Activated gamma-delta T cell (primary cell): Measurements from ENCODE around the gene NEDD4L.

Experiments used
- DNase-seq: peaks from one replicate; lab custom pipeline; 2025; lab: John Stamatoyannopoulos, UW

NEDD4L gene

DNA sequence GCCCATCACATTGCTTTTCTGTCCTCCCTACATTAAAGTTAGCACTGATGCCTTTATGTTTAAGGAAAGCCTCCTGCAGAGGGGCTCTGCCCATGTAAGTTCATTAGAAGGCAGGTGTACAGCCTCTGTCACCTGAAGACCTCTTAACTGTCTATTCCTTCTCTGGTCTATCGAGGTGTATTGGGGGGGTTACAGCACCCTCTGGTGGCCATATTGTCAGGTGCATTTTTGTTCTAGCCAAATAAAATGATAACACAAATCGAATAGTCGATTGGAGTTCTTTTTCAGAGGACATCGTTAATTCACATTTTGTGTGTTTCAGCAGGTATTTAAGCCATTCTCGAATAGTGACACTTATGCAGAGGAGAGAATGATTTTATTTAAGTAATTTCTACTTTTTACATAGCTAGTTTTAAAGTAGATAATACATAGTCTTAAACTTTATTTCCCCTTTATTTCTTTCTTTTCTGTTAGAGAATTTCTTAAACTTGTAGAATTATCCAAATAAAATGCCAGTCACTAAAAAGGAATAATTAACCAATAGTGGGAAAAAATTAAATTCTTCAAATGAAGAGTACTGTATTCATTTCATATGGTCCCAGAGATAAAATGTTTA, 136.8 kb downstream of the NEDD4L start:
- no peak for DNase-seq

DNA sequence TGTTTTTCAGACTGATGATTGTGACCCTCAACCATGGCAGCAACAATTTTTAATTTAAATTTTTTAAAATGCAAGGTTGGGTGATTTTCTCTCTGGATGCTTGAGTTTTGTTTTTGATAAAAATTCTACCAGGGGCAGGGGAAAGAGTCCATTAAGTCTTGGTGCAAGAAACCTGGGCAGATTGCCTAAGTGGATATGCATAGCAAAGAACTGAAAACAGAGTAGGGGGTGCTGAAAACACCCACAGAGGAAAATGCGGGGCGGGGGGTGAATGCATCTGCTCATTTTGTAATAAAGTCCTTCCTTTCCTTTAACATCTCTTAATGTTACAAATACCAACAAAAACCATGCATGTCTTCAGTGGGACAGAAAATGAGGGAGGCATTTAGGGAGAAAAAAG, 138.0 kb downstream of the NEDD4L start:
- no peak for DNase-seq

DNA sequence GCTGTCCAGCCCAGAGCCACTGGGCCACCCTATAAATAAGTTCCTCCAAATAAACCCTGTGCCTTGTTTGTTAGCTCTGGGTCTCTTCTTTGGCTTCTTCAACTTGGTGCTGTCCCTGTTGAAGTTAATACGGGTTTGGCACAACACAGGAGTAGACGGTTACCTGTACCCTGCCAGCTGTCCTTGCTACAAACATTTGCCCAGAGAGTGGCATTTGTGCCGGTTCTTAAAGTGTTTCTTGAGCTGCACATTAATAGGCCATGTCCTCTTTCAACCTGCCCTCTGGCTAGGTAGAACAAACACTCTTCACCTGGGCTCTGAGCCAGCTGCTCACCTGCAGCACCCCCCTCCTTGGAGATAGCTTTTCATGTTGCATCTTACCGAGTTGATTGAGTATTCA, 139.2 kb downstream of the NEDD4L start:
- DNase-seq = no peak

DNA sequence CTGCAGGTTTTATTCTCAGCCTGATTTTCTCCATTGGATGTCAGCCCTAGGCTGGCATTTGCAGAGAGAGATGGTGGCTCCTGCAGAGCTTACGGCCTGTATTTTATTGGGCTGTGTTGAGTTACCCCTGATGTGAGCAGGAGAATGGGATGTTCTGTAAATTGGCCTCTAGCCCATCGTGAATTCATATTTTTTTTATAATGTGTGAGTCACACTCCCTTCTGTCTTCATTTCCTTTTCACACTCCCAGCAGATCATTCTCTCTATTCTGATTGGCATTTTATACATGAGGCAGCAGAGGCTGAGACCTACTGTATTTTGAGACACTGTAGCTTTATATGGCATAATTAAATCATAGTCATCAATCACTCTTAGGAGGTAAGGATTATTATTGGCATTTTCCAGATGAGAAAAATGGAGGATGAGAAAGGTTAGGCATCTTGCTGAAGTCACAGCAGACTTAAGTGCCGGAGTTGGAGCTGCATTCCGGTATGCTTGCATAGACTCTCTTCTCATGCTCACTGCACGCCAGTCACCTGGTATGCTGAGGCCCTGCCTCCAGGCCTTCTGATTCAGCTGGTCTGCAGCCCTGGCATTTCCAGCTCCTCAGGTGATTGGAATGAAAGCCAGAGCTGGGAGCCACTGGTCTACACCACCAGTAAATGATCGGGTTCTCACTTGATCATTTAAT, 142.4 kb downstream of the NEDD4L start:
- DNase-seq = no peak

DNA sequence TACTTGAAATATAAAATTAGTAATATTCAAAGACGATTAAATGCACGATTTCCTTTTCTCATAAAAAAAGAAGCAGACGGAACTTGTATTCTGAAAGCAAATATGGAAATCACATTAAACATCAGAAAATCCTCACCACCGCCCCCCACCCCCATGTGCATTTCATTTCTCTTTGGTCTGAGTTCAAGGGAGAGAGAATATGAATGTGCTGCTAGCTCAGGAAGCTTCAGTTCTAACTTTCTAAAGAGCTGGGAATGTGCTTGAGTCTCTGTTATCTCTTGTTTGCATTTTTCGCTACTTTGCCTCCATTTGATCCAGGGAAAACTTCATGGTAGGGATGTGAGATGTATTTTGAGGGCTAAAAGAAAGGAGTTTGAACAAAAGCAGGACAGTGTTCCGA, 143.6 kb downstream of the NEDD4L start:
- DNase-seq = no peak

DNA sequence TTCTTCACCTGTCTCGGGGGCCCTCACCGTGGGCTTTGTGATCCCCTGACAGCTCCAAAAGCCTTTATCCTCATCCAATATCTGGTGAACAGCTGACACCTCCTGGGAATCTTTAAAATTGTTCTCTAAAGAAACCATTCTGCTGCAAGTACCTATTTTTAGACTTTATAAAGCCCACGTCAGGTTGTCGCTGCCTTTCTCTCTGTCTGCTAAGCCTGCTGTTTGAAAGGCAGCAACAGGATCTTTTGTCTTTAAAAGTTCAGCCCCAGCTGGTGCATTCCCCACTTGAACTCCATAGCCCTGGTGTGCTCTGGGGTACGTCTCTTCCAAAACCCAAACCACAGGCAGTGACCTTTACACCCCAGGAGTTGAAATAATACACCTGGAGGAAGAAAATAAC, 145.0 kb downstream of the NEDD4L start:
- no peak for DNase-seq

DNA sequence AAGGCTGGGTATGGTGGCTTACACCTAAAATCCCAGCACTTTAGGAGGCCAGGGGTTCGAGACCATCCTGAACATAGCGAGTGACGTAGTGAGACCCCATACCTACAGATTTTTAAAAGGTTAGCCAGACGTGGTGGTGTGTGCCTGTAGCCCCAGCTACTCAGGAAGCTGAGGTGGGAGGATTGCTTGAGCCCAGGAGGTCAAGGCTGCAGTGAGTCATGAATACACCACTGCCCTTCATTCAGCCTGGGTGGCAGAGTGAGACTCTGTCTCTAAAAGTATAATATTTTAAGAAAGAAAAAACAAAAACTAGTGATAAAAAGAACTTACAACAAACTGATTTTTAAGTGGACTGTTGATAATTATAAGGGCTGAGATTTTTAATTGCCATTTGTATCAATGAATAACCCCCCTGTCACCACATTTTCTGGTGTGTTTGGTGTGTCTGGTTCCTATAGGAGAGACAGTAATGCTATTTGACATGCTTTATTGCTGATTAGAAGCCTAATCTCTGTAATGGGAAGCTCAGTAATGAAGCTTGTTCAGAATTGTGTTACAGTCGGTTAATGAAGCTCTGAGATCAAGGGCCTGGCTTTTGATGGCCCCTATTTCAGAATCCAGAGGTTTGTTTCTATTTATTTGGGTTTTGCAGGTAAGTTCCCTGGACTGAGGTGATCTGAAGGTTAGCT, 147.0 kb downstream of the NEDD4L start:
- no peak for DNase-seq

DNA sequence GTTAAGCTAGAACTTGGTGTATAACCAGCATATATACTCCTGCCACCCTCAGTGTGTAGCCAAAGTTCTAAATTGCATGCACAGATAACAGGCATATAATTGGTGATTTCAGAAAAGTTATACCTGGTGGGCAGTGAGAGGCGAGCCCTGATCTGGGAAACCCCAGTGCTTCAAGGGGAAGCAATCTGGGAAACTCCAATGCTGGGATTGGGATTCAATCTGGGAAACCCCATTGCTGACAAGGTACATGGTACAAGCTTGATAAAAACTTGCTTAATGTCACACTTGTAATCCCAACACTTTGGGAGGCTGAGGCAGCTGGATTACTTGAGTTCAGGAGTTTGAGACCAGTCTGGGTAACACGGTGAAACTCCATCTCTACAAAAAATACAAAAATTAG, 147.6 kb downstream of the NEDD4L start:
- no peak for DNase-seq

DNA sequence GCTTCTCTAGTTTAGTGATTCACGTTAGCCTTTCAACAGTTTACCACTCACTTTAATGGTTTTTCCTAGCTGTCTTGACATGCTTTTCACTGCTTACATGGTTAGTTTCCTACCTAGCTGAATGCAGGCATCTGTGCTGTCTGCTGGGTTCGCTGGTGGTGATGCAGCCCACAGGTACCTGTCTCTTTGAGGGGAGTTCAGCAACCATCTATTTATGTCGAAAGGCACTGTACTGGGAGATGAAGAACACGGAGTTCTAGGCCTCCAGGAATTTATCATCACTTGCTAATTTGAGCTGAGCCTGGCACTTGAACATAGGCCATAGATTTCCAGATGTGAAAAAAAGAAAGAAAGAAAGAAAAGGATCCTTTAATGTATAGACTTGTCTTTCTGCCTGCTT, 148.5 kb downstream of the NEDD4L start:
- no peak for DNase-seq

DNA sequence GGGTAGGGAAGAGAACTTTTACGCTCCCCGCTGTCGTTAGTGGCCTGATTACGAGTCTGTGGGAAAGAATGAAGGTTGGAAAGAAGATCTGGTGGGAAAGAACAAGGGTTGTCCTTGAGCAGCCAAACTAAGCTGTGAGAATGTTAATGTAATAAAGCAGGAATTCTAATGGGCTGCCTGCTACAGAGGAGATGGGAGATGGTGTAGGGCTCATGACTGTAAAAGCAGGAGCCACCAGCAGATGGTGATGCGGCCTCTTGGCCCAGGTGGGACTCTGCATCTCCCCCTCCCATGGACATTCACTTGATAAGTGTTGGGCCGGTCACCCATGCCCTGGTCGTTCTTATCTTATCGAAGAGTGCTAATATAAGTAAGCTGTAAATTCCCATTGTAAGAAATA, 150.0 kb downstream of the NEDD4L start:
- no peak for DNase-seq

DNA sequence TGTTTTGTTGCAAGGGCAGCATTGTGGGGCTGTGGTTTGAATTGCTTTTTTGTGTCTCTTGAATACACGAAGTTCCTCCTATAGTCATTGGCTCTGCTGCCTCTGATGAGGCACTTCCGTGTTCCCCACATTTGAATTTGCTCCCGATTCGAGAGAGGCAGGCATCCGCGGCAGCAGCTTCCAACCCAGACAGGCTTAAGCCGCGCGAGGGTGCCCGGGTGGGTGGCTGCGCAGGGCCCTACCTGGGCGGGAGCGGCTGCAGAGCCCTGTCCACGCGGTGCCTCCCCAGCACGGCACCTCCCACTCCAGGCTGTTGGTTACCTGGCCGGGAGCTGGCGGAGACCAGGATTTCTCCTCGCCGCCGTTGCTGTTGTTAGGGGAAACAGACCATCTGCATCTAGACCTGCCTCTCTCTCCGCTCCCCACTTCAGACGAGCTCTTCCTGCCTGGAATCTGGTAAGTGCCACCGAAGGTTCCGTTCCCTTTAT, 151.3 kb downstream of the NEDD4L start:
- DNase-seq = no peak

DNA sequence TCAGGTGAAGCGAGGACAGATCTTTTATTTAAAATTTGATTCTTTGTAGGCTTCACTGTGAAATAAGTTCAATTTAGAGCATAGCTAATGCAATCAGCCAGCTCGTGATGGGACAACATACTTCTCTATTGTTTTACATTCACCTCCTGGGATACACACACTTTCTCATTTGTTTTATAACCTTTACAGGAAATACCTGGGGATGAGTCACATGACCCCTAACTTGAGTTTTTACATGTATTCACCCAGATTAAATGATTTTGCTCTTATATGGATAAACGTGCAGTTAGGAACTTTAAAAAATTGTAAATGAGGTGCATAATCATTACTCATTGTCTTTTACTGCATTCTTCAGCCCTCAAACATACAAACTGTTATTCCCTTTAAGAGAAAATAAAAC, 152.1 kb downstream of the NEDD4L start:
- no peak for DNase-seq

DNA sequence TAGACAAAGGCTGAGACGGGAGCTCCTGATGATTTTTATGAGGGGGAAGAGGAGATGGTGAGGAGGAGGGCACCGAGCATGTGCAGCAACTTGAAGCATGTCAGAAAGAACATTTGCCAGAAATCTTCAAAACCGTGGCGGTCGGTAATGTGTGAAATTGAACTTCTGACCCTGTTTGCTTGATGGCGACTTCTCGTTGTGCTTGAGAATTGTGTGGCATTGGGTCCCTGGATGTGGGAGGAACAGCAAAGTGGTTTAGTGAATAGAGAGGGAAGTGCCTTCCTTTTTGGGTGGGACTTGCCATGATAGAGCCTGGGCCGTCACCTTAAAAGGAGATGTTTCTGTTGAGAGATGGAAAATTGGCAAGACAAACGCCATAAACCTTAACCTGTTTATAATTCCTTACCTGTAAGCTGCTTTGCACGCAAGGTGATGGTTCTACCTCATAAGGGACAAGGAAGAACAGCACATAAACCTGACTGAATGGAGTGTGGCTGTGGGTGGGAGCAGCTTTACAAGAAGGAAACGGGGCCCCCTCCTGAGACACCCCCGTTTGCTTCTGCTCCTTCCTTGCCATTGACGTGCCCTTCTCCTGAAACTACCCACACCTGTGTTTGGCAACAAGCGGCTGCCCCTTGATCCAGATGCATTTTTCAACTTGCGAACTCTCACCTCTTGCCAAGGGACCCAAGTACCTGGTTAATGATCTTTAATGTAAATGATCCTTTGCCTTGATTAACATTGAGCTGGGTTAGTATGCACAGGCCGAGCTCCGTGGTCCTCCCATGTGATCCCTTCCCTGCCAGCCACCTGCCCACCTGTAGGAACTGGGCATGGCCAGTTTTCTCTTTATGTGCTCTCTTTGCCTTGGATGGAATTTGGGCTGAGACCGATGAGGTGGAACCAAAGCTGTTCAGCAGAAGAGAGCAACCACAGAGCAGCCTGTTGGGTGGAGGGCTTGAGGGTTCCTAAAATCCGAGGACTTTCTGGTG, 153.2 kb downstream of the NEDD4L start:
- DNase-seq = no peak

DNA sequence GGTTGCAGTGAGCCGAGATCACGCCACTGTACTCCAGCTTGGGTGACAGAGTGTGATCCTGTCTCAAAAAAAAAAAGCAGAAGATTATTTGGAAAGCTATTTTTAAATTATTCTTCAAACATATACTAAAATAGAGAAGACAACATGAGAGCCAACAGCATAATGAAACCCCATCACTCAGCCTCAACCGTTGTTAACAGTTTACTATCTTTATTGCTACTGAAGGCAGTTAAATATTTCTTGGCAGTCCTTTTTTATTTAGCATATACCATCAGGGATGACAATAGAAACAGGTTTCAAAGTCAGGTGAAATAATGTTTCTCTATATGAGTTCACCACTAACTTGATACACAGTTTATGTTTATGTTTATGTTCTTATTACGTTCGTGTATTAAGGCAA, 157.2 kb downstream of the NEDD4L start:
- no peak for DNase-seq

DNA sequence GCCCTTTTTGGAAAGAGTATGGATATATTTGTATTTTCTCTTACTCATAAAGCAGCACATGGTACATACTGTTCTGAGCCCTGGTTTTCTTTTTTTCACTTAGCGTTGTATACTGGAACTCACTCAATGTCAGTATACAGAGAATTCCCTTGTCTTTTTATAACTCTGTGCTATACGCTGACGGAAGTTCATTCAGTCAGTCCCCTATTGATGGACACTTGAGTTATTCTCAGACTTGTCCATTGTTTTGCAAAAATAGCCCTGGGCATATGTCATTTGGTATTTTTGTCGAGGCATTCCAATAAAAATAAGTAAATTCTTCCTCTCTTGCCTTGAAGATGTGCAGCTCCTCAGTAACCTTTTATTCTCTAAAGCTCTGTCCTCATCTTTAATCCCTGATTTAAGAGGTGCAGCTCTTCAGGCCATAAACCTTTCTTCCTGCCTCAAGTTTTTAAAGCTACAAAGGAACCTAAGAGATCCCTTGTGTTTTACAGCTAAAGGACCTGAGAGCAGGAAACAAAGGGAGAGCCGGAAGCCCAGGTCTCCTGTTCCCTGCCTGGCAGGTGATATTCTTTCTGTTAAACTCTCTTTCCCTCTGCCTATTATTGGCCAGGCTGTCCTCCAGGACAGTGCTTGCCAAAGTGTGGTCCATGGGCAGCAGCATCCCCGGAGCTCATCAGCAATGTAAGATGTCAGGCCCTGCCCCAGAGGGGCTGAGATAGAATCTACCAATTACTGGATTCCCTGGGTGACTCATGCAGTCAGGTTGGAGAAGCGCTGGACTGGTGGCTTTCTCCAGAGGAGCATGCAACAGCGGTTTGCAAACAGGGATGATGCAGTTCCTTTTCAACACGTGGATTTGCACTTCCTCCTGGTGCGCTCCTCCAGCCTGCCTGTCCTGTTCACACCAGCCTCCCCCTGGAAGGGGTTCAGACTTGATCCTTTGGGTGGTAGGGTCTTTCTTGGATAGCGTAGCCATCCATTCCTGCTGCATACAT, 158.0 kb downstream of the NEDD4L start:
- DNase-seq = no peak

DNA sequence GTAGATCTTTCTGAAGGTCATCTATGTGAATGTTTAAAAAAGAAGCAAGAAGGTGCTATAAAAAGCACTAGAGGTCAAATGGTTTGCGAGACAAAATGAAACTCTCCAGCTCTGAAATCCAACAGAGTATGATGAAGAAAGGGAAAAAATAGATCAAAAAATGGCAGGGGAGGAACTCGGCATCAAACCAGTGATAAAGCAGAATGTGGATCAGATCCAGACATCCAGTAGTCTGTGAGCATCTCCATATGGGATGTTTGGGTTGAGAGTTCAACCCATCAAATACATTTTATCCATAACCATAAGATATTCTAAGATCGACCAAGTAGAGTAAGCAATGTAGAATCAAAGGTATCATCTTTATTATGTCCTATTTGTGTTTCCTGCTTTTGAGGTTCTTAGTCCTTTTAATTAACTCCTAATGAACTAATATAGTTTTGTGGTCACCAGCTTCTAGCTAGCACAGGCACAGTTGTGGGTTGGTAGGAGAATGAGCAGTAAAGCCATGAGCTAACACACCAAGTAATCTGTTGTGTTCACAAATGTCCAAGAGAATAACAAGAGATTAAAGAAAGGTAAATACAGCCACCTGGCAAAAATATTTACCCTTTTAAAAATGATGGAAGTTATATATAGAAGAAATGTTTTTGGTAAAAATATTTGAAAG, 160.9 kb downstream of the NEDD4L start:
- no peak for DNase-seq

DNA sequence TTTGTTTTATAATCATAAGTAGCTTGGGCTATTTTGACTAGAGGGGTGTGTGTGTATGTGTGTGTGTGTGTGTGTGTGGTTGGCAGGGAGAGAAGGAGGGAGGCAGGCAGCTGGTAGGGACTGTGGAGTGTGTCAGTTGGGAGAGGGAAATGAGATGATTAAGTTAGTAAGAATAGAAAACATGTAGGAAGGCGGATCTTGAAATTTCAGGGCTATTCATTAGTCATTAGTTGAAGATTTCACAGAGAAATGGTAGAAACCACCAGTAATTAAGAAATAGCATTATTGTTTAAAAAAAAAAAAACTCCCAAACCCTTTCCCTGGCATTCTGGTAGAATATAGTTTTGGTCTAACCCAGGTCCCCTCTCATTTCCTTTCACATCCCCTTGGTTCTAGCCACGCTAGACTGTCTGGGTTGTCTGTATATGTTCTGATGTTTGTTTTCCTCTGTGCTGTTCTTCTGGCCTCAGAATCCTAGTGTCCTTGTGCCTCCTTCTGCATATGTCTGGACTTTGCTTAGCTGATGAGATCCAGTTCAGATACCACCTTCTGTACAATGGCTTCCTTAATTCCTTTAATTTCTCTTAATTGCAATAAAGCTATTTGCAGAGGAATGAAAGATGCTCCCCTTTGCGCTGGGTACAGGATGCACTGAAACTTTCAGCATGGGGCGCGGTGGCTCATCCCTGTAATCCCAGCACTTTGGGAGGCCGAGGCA, 161.6 kb downstream of the NEDD4L start:
- no peak for DNase-seq

DNA sequence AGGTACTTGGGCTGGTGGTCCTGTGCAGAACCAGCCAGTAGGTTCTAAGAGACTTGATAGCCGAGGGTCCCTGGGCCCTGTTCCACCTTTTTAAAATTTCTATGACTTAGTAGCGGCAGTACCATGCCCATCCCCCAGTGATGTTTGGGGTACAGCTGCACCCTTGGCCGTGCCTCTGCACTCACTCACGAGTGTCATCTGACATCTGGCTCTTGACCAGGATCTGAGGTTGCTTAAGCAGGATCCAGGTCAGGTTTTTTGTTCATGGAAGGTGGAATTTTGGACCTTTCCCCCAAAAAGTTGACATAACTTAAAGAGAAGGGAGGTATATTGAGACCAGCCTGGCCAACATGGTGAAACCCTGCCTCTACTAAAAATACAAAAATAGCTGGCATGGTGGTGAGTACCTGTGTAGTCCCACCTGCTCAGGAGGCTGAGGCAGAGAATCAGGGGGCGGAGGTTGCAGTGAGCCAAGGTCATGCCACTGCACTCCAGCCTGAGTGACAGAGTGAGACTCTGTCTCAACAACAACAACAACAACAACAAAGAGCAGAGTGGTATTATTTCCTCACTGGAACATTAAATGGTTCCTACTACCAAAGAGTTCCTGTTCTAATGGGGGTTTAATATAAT, 163.6 kb downstream of the NEDD4L start:
- DNase-seq = no peak
